Measurements from ENCODE around the gene EHD3. TPM values are rescaled to one million over a fixed set of nuclear protein-coding genes. Genes with fewer than 3 reads are reported as not detected.
A peak's percentile ranks its signal among the peaks of the same experiment; 100 is the strongest.

Gene EHD3
- total and polyA plus RNA-seq, 2 of the 4 experiments (the other 2 are of a cell fraction), result 29.1 to 39.8 TPM

DNA sequence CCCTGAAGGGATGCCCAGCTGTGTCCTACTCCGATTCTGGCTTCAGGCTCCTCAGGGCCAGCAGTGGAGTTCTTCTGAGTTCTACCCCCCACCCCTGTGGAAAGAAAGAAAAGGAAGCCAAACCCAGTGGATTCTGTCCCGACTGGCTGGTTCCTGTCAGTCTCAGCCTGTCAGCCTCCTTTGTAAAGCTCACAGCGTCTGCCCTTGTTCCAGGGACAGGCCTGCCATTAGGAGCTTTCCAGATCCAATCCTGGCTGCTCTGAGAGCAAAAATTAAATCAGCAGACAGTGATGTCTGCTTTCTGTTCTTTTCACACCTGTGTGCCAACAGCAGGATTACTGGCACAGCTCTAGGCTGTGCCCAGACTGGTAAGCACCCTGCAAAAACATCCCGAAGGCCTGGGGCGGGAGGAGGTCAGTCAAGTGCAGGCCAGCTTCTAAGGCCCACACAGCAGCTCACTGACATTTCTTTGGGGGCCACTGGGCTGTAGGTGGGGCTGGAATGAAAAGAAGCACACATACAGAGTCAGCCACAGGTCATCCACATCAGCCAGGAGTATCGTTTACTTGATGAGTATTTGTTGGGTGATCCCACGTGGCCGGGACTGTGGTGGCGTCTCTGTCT is 69.1 kb downstream of the EHD3 start:
- H3K56ac ChIP-seq (ENCODE audit: extremely low read depth, insufficient read depth, low read length), result no peak overlapping the region
- ChIA-PET CTCF (no interaction called here), POLR2A (ENCODE audit: unreplicated experiment) (no interaction called here)
- no peaks in the 10 kb centered on the region for H3K9me1 ChIP-seq (ENCODE audit: insufficient read depth, low read length)
- H4K5ac ChIP-seq (ENCODE audit: low read depth, low read length), result no peak overlapping the region
- intact Hi-C loops (cut with micrococcal nuclease), result no loop called here
- 0% methylated on average over 1 of the region's 9 CpGs; no CpG with 5 or more reads in 1 of the 2 experiments for WGBS, 2 experiments (ENCODE audit: extremely low coverage in 2 of 2, insufficient read length in 1 of 2)
- no peak overlapping the region for H2AK5ac ChIP-seq (ENCODE audit: low read depth, low read length)
- no peaks in the 10 kb centered on the region for H3K27me3 ChIP-seq (ENCODE audit: control insufficient read depth, insufficient read depth, low read length)
- no peak overlapping the region for H2BK15ac ChIP-seq (ENCODE audit: low read depth, low read length)
- H3K4ac ChIP-seq (ENCODE audit: low read depth, low read length), result no peak overlapping the region
- no peak overlapping the region for H3K27ac ChIP-seq (ENCODE audit: insufficient read depth, low read length)
- H3K4me1 ChIP-seq (ENCODE audit: control insufficient read depth, insufficient read depth, low read length), result peaks cover 3% of the 10 kb centered on the region
- H3K36me3 ChIP-seq (ENCODE audit: control insufficient read depth, insufficient read depth, low read length), result no peaks in the 10 kb centered on the region
- ATAC-seq (ENCODE audit: low read depth), result no peak
- H3K79me1 ChIP-seq (ENCODE audit: low read depth in 1 of 2, low read length in 2 of 2), result no peaks in the 10 kb centered on the region
- H3K14ac ChIP-seq (replicated peaks; ENCODE audit: low read depth, low read length), result no peak overlapping the region
- no peak overlapping the region for H3K23ac ChIP-seq (ENCODE audit: low read depth, low read length)
- no peak overlapping the region for H4K91ac ChIP-seq (ENCODE audit: insufficient read depth, low read depth, low read length)
- H2BK5ac ChIP-seq (ENCODE audit: low read depth, low read length, poor library complexity, severe bottlenecking), result no peak overlapping the region
- no peak overlapping the region for H2BK120ac ChIP-seq (ENCODE audit: low read depth, low read length)
- no peaks in the 10 kb centered on the region for H4K20me1 ChIP-seq (ENCODE audit: insufficient read depth, low read length)
- no peaks in the 10 kb centered on the region for H3K9me3 ChIP-seq (ENCODE audit: control insufficient read depth, insufficient read depth, low read length)
- H2AK9ac ChIP-seq (replicated peaks; ENCODE audit: low read depth, low read length, poor library complexity), result no peak overlapping the region
- in situ Hi-C loops (cut with MboI; ENCODE audit: low sequenced_read_pairs), result no loop called here
- no peak overlapping the region for H2BK20ac ChIP-seq (ENCODE audit: low read depth, low read length)
- no peak overlapping the region for H3K4me3 ChIP-seq (ENCODE audit: insufficient read depth, low read depth, low read length)
- no peak overlapping the region for H3K4me2 ChIP-seq (ENCODE audit: low read depth, low read length)
- no peak overlapping the region for H3K18ac ChIP-seq (ENCODE audit: low read depth, low read length)
- H3K9ac ChIP-seq (ENCODE audit: low read depth, low read length), result no peak overlapping the region
- no peak overlapping the region for H4K8ac ChIP-seq (ENCODE audit: low read depth in 2 of 2, low read length in 2 of 2)
- no peak for DNase-seq
- TF ChIP-seq NFE2L2 (IDR thresholded peaks at IDR 0.05; ENCODE audit: low read depth, low read length) (no peak), RCOR1 (IDR thresholded peaks at IDR 0.05; ENCODE audit: insufficient replicate concordance, low read length) (no peak), CEBPB (IDR thresholded peaks at IDR 0.05; ENCODE audit: low read depth, low read length) (no peak), SMC3 (IDR thresholded peaks at IDR 0.05; ENCODE audit: low read depth, low read length) (no peak), MXI1 (IDR thresholded peaks at IDR 0.05; ENCODE audit: borderline replicate concordance, low read depth, low read length) (no peak), BHLHE40 (IDR thresholded peaks at IDR 0.05; ENCODE audit: low read depth, low read length) (no peak), MAZ (IDR thresholded peaks at IDR 0.05; ENCODE audit: borderline replicate concordance, low read depth, low read length) (no peak), RAD21 (IDR thresholded peaks at IDR 0.05; ENCODE audit: low read length) (no peak), MAFK (IDR thresholded peaks at IDR 0.05; ENCODE audit: low read depth, low read length) (no peak), RFX5 (IDR thresholded peaks at IDR 0.05; ENCODE audit: low read depth, low read length) (no peak)
- TF ChIP-seq, protein P1, sequence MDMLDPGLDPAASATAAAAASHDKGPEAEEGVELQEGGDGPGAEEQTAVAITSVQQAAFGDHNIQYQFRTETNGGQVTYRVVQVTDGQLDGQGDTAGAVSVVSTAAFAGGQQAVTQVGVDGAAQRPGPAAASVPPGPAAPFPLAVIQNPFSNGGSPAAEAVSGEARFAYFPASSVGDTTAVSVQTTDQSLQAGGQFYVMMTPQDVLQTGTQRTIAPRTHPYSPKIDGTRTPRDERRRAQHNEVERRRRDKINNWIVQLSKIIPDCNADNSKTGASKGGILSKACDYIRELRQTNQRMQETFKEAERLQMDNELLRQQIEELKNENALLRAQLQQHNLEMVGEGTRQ (IDR thresholded peaks at IDR 0.05; ENCODE audit: low read depth, low read length), result no peak
- TF ChIP-seq, protein P2, sequence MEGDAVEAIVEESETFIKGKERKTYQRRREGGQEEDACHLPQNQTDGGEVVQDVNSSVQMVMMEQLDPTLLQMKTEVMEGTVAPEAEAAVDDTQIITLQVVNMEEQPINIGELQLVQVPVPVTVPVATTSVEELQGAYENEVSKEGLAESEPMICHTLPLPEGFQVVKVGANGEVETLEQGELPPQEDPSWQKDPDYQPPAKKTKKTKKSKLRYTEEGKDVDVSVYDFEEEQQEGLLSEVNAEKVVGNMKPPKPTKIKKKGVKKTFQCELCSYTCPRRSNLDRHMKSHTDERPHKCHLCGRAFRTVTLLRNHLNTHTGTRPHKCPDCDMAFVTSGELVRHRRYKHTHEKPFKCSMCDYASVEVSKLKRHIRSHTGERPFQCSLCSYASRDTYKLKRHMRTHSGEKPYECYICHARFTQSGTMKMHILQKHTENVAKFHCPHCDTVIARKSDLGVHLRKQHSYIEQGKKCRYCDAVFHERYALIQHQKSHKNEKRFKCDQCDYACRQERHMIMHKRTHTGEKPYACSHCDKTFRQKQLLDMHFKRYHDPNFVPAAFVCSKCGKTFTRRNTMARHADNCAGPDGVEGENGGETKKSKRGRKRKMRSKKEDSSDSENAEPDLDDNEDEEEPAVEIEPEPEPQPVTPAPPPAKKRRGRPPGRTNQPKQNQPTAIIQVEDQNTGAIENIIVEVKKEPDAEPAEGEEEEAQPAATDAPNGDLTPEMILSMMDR (conservative IDR thresholded peaks at IDR 0.05; ENCODE audit: low read depth, low read length), result no peak
- TF ChIP-seq, protein P3, sequence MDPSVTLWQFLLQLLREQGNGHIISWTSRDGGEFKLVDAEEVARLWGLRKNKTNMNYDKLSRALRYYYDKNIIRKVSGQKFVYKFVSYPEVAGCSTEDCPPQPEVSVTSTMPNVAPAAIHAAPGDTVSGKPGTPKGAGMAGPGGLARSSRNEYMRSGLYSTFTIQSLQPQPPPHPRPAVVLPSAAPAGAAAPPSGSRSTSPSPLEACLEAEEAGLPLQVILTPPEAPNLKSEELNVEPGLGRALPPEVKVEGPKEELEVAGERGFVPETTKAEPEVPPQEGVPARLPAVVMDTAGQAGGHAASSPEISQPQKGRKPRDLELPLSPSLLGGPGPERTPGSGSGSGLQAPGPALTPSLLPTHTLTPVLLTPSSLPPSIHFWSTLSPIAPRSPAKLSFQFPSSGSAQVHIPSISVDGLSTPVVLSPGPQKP (IDR thresholded peaks at IDR 0.05; ENCODE audit: borderline replicate concordance, low read depth, low read length), result no peak
- dilution Hi-C loops (cut with HindIII; ENCODE audit: low sequenced_read_pairs, unreplicated experiment), result no loop called here
- peak overlapping the region; percentile 40 for H2AFZ ChIP-seq (replicated peaks; ENCODE audit: low read length, poor library complexity)
- BruUV-seq (replicated peaks), result no TSS peak
